GM12875 (cell line): ENCODE results near the gene ZFP36L1.

Experiments
- H3K4me3 ChIP-seq: one replicate; pipeline ENCODE4 v1.5.1; 2011; ENCODE audit warnings: low read depth, low read length, control low read depth
- TF ChIP-seq, protein P1 (sequence below): IDR thresholded peaks from 2 replicates; pipeline ENCODE4 v1.5.1; 2011; ENCODE audit warnings: low read depth, mild to moderate bottlenecking, control low read depth, inconsistent platforms, low read length, moderate library complexity, borderline replicate concordance; ENCODE audit not compliant: insufficient read depth

ZFP36L1 gene

DNA sequence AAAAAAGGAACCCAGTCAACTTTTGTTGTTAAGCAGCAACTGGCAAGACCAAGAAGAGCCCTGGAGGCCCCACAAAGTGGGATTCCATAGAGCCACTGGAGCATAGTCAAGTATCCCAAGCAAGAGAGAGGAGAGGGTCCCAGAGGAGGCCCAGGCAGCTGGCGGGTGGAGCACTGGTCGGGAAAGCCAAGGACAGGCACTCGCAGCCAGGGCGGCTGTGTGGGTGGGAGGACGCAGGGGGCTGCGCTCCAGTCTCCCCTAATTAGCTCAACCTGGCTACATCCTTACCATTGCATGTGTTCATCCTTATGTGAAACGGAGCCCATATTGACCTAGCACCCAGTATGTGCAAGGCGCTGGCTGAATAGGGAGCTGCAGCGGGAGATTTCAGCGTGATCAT is 18.3 kb upstream of the ZFP36L1 start:
- no peak overlapping the region for H3K4me3 ChIP-seq
- TF ChIP-seq, protein P1, sequence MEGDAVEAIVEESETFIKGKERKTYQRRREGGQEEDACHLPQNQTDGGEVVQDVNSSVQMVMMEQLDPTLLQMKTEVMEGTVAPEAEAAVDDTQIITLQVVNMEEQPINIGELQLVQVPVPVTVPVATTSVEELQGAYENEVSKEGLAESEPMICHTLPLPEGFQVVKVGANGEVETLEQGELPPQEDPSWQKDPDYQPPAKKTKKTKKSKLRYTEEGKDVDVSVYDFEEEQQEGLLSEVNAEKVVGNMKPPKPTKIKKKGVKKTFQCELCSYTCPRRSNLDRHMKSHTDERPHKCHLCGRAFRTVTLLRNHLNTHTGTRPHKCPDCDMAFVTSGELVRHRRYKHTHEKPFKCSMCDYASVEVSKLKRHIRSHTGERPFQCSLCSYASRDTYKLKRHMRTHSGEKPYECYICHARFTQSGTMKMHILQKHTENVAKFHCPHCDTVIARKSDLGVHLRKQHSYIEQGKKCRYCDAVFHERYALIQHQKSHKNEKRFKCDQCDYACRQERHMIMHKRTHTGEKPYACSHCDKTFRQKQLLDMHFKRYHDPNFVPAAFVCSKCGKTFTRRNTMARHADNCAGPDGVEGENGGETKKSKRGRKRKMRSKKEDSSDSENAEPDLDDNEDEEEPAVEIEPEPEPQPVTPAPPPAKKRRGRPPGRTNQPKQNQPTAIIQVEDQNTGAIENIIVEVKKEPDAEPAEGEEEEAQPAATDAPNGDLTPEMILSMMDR: no peak

DNA sequence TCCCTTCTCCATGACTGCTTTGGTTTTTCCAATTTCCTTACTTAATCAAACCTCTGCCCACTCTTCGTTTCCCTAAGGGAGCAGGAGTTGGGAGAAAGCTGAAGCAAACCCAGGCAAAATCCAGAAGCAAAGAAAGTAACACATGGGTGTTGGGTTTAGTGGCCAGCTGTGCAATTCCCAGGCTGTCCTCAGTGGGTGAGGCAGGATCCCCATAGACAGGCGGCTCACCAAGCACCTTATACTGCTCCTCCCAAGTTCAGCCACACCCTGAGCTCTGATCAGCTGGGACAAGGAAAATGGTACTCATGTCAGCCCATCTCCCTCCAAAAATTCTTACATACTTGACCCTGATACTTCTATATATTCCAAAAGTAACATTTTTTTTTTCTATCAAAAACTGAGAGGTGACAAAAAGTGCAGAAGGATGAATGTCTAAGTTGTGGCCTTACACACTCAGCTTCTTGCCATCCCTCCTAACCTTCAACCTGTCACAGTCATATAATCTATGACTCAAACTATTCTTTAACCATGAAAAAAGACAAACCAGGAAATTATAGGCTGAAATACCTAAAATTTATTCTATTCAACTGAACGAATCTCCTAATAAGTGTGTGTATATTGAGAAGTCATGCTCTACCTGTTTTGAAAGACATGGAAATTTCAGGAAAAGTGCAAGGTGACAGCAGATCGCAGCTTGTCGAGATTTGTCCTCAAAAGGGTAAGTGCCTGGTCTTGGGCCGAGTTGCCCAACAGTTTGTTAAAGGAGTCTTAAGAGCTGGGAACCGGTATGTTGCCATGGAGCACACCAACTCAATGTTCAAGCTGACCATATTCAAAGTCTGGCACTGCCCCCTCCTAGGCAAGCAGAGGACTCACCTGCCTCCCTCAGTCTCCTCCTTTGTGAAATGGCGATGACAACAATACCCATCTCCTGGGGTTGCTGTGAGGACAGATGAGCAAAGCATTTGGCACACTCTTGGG is 17.6 kb upstream of the ZFP36L1 start:
- no peak overlapping the region for H3K4me3 ChIP-seq
- TF ChIP-seq, protein P1: no peak

DNA sequence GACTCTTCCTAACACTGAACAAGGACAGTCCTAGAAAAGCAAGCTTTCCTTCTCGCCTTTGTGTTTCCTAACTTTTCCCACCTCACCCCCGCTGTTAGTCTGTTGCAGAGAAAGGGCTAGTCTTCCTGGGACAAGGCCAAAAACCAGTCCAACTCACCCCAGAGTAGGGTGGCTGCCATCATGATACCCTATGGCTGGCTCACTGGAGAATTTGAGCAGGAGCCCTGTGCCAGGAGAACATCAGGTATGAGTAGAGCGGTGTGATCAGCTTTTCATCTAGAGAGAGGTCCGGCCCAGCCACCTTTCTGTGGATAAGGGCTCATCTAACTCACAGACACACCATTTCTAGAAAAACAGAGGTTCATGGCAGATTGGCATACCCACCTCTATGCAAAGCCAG is 16.7 kb upstream of the ZFP36L1 start:
- no peak overlapping the region for H3K4me3 ChIP-seq
- TF ChIP-seq, protein P1: no peak

DNA sequence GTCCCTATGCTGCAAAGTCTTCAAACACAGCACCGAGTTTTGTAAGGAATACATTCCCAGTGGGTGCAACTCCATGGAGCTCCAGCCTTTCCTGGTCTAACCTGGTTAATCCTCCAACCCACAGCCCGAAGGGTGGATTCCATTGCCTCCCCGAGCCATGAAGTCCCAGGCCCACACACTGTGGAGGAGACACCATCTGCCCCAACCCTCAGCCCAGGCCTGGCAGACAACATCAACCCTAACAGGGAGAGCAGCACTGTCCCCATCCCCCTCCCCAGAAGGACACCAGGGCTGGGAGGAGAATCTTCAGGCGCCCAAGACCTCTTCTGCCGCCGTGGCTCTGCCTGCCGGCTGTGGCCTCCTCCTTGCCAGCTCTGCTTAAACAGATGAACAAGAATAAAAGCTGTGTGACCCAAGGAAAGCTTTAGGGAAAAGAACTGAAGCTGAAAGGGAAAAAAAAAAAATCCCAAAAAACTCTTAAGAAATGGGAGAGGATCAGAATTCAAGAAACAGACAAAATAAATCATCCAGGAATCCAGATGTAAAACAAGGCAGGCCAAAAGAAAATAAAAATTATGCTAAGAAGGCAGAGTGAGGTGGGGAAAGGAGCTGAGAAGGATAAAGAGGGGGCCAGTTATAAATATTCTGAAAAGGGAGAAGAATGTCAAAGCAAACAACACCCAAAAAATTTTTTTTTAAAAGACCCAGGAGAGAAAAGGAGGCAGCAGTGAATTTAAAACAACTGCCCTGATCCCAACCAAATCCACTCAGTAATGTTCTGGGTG is 16.0 kb upstream of the ZFP36L1 start:
- no peak overlapping the region for H3K4me3 ChIP-seq
- TF ChIP-seq, protein P1: no peak

DNA sequence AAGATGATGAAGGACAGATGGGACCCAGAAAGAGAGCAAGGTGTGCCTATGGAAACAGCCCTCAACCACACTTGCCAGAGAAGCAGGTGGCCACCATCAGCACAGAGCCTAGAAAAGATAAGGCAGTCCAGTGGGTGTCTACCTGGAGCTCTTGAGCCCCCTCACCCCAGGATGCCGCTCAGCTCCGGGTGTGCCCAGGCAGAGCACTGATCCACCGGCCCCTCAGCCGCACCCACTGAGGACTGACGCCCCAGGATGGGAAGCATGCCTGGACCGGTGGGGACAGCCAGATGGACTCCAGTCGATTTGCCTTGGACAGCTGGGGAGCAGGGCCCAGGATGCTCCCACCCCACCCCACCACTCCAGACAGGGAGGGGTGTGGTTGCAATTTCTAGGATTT is 15.1 kb upstream of the ZFP36L1 start:
- TF ChIP-seq, protein P1: no peak

DNA sequence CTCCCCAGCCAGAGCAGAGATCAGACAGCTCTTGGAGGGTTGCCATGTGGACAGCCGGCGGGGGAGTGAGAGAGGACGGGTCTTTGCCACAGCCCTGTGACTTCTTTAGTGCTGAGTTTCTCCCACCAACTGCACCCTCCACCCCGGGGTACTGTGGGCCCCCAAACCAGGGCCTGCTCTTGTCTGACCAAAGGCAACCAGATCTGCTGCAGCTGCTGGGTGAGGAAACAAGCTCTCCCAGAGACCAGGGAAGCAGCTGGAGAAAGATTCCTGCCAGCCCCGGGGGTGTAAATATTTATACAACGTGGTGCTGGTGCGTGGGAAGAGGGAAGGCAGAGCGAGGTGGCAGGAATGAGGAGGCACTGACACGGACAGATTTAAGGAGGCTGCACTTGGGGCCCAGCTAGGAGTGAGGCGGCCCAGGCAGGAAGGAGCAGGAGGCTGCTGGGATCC is 14.3 kb upstream of the ZFP36L1 start:
- H3K4me3 ChIP-seq: no peak overlapping the region

More for the DNA sequence above, 15.1 kb upstream of the ZFP36L1 start:
- H3K4me3 ChIP-seq: no peak overlapping the region

More for the DNA sequence above, 14.3 kb upstream of the ZFP36L1 start:
- TF ChIP-seq, protein P1: no peak
